Activated CD8-positive, alpha-beta memory T cell treated with anti-CD3 and anti-CD28 coated beads, Interleukin-2, amount 10 ng/mL, durations not matched to agents 7 days and 5 days (primary cell): ENCODE data around the gene RNPC3. TPM values are rescaled to one million over a fixed set of nuclear protein-coding genes. Genes with fewer than 3 reads are reported as not detected.
A peak's percentile ranks its signal among the peaks of the same experiment; 100 is the strongest.

ENCODE experiments used
- ATAC-seq: fragments of 150-1000 bp; cut with Tn5 transposase; one replicate; pipeline ENCODE4 v1.10.0; 2021; ENCODE audit warnings: moderate library complexity
- CTCF ChIA-PET: fragments of 350-600 bp; sonication (Branson Sonifier 250); formaldehyde crosslinking; loops from one replicate; lab custom pipeline; 2021; ENCODE audit warnings: antibody characterized with exemption; lab: Charles Lee
- DNase-seq: peaks from one replicate; pipeline ENCODE4 v3.0.0-alpha.2; 2020
- H3K27ac Mint-ChIP-seq: one replicate; pipeline ENCODE4 v1.8.0; 2021; ENCODE audit warnings: mild to moderate bottlenecking, mixed read lengths
- H3K27me3 Mint-ChIP-seq: one replicate; pipeline ENCODE4 v1.8.0; 2021; ENCODE audit warnings: mixed read lengths
- H3K36me3 Mint-ChIP-seq: one replicate; pipeline ENCODE4 v1.8.0; 2021; ENCODE audit warnings: mild to moderate bottlenecking, mixed read lengths
- H3K4me1 Mint-ChIP-seq: one replicate; pipeline ENCODE4 v1.8.0; 2021; ENCODE audit warnings: mixed read lengths
- H3K4me3 Mint-ChIP-seq: one replicate; pipeline ENCODE4 v1.8.0; 2021; ENCODE audit warnings: mild to moderate bottlenecking, moderate library complexity, mixed read lengths
- H3K9me3 Mint-ChIP-seq: one replicate; pipeline ENCODE4 v1.8.0; 2022; ENCODE audit warnings: low read depth, mixed read lengths
- total RNA-seq, 2 experiments: library from RNA; stranded (reverse); gene quantifications; one replicate each; pipeline ENCODE4 v1.2.3, GENCODE V29; 2021

The RNPC3 gene, protein sequence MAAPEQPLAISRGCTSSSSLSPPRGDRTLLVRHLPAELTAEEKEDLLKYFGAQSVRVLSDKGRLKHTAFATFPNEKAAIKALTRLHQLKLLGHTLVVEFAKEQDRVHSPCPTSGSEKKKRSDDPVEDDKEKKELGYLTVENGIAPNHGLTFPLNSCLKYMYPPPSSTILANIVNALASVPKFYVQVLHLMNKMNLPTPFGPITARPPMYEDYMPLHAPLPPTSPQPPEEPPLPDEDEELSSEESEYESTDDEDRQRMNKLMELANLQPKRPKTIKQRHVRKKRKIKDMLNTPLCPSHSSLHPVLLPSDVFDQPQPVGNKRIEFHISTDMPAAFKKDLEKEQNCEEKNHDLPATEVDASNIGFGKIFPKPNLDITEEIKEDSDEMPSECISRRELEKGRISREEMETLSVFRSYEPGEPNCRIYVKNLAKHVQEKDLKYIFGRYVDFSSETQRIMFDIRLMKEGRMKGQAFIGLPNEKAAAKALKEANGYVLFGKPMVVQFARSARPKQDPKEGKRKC
- 10 to 100 TPM; 20.6 to 27.7 TPM for total RNA-seq

DNA sequence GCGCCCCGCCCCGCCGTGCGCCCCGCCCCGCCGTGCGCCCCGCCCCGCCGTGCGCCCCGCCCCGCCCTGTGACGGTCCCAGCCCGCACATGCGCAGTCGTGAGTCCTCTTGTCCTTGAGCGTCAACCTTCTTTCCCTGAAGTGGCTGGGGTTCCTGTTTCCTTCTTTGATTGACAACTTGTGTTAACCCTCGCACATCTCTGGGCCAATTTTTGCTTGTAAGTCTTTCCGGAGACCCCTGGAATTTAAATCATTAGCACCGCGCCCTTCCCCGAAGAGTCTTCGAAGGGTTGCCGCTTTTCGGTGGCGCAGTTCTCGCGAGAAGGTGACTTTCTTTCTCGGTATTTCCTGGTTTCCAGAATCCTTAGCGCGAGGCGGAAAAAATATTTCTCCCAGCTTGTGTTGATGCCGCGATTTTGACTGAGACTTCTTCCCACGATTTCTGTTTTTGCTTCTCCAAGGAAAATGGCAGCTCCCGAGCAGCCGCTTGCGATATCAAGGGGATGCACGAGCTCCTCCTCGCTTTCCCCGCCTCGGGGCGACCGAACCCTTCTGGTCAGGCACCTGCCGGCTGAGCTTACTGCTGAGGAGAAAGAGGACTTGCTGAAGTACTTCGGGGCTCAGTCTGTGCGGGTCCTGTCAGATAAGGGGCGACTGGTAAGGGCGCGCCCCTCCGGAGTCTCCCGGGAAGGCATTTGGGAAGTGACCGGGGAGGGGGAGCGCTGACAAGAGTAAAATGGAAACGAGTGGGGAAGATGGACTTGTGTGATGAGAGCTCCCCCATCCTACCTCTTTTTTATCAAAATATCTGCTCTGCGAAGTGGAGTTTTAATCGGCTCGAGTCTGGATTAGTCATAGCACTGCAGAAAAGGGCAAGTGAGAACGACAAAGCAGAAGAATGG is at the start of gene RNPC3:
RNPC3 (plus strand) TSS at position 93 of the 901 bp plus-strand sequence; CDS start at position 465, 372 bp downstream.
- peaks cover 4% of the 10 kb centered on the region for H3K27me3 Mint-ChIP-seq
- peak; percentile 89 for DNase-seq
- peak; percentile 83 for ATAC-seq
- peak within 1 kb of the TSS; percentile 99 for H3K27ac Mint-ChIP-seq
- CTCF ChIA-PET: interaction anchor here (1.0 to 1.6 kb wide), 3 partner anchors 9 to 21 kb away, joined by 3 to 6 read pairs (median 3); no protein-coding TSS in a partner anchor
- no peaks in the 10 kb centered on the region for H3K9me3 Mint-ChIP-seq
- peak within 1 kb of the TSS; percentile 99 for H3K4me3 Mint-ChIP-seq
- H3K36me3 Mint-ChIP-seq: peaks cover 27% of the 10 kb centered on the region
- peaks cover 39% of the 10 kb centered on the region for H3K4me1 Mint-ChIP-seq

DNA sequence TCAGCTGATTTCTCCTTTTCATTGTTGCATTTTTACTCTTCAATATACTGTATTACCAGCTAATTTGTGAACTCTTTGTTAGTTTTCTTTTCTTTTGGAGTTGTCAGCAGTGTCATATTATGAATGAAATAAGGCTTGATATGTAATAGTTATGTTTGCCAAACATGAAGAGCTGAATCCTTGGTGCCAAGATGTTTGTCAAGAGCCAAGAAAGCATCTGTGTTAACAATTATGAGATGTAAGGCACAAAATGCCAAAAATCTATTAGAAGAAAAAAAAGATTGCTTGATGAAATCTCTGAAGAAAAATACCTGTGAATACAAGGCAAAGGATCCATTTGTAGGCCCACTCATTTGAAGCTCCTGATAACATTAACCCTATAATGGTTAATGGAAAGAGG is 48.4 kb upstream of the RNPC3 start:
- Mint-ChIP-seq H3K27ac (no peak overlapping the region), H3K36me3 (no peaks in the 10 kb centered on the region), H3K9me3 (no peaks in the 10 kb centered on the region), H3K4me3 (no peak overlapping the region), H3K4me1 (no peaks in the 10 kb centered on the region), H3K27me3 (no peaks in the 10 kb centered on the region)
- CTCF ChIA-PET: no interaction called here
- DNase-seq: no peak
- ATAC-seq: no peak

DNA sequence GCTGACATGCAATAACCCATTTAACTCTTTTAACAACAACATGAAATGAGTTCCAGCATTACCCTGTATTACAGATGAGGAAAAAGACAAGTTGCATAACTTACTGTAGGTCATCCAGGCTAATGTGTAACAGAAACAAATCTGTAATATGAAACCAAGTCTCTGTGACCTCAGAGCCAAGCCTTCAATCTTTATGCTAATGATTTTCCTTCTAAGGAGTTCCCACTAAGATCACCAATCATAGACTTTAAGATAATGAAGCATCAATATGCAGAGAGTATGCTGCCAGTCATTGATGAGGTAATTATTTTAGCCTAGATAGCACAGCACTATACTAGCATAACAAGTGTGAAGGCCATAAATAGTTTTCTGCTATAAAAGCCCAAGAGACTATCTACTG is 35.6 kb upstream of the RNPC3 start:
- H3K9me3 Mint-ChIP-seq: no peaks in the 10 kb centered on the region
- ATAC-seq (no peak), DNase-seq (no peak)
- no peaks in the 10 kb centered on the region for H3K36me3 Mint-ChIP-seq
- H3K27me3 Mint-ChIP-seq: no peaks in the 10 kb centered on the region
- H3K27ac Mint-ChIP-seq: no peak overlapping the region
- CTCF ChIA-PET: no interaction called here
- no peak overlapping the region for H3K4me3 Mint-ChIP-seq
- no peaks in the 10 kb centered on the region for H3K4me1 Mint-ChIP-seq

DNA sequence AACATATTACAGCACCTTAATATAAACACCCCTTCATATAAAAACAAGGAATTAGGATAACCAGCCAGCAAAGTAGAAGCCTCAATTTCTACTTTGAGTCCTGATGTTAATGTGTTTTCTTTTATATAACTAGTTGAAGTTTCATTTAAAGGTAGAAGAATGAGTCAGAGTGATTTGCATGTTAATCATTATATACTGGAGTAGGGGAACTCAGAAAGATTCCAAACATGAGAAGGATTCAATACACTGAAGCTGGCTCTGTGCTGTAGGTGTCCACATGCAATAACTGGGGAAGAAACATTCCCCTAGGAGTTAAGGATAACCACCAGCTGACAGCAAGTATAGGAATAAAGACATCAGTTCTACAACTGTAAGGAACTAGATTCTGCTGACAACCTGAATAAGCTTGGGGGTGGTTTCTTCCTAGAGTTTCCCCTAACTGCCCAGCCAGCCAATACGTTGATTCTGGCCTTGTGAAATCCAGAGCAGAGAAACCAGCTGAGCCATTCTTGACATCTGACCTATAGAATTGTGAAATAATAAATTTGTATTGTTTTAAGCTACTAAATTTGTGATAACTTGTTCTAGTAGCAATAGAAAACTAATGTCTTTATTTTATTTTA is 33.4 kb upstream of the RNPC3 start:
- Mint-ChIP-seq H3K27me3 (no peaks in the 10 kb centered on the region), H3K4me1 (no peaks in the 10 kb centered on the region), H3K27ac (no peak overlapping the region), H3K36me3 (no peaks in the 10 kb centered on the region), H3K9me3 (no peaks in the 10 kb centered on the region), H3K4me3 (no peak overlapping the region)
- CTCF ChIA-PET: no interaction called here
- DNase-seq (no peak), ATAC-seq (no peak)

DNA sequence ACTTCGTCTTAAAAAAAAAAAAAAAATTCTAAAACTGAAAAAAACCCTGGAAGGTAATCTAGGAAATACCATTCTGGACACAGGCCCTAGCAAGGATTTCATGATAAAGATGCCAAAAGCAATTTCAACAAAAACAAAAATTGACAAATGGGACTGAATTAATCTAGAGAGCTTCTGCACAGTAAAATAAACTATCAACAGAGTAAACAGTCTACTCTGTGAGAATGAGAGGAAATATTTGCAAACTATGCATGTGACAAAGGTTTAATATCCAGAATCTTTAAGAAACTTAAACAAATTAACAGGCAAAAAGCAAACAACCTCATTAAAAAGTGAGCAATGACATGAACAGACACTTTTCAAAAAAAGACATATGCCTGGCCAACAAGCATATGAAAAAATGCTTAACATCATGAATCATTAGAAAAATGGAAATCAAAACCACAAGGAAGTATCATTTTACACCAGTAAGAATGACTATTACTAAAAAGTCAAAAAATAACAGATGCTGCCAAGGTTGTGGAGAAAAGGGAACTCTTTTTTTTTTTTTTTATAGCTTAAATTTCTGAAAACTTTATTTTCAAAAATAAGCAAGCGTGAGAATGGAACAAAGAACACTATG is 29.4 kb upstream of the RNPC3 start:
- Mint-ChIP-seq H3K27ac (no peak overlapping the region), H3K36me3 (no peaks in the 10 kb centered on the region), H3K9me3 (no peaks in the 10 kb centered on the region), H3K4me3 (no peak overlapping the region), H3K27me3 (no peaks in the 10 kb centered on the region), H3K4me1 (no peaks in the 10 kb centered on the region)
- ATAC-seq (no peak), DNase-seq (no peak)
- CTCF ChIA-PET: no interaction called here

DNA sequence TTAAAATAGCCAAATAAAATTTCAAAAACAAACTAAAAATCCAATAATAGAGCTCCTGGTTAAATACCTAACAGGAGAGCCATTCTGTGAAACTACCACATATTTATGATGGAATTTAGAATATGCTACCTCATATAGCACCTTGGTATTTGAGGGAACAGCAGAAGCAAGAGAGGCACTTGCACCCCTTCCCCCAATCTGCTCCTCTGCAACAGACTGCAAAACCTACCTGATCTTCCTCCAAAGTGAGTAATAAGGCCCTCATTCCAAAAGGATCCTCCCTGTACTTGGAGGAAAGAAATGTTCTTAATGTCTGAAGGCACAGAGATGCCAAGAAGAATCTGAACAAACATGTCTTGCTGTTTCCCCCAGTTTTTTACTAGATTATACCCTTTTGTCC is 28.1 kb upstream of the RNPC3 start:
- CTCF ChIA-PET: no interaction called here
- Mint-ChIP-seq H3K27me3 (peaks cover 2% of the 10 kb centered on the region), H3K36me3 (no peaks in the 10 kb centered on the region), H3K4me1 (no peaks in the 10 kb centered on the region), H3K4me3 (no peak overlapping the region), H3K27ac (no peak overlapping the region), H3K9me3 (no peaks in the 10 kb centered on the region)
- DNase-seq (no peak), ATAC-seq (no peak)

DNA sequence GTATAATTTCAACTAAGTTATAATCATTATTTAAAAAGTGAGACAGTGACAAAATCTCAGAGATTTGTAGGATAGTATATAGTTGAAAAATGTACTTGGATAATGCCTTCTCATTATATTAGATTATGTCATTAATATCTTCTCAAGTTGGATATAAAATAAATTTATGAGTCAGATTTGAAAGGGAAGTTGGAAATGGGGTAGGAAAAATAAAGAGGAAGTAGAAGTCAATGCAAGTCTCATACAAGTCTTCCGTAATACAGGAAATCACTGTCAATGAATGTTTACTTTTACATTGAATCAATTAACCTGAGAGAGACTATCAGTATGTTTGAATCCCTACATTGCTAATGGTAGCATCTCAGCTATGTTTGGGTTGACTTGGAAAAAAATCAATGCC is 16.2 kb upstream of the RNPC3 start:
- DNase-seq (no peak), ATAC-seq (no peak)
- Mint-ChIP-seq H3K27ac (no peak overlapping the region), H3K4me3 (no peak overlapping the region), H3K36me3 (no peaks in the 10 kb centered on the region), H3K4me1 (no peaks in the 10 kb centered on the region), H3K27me3 (peaks cover 1% of the 10 kb centered on the region), H3K9me3 (no peaks in the 10 kb centered on the region)
- CTCF ChIA-PET: no interaction called here

DNA sequence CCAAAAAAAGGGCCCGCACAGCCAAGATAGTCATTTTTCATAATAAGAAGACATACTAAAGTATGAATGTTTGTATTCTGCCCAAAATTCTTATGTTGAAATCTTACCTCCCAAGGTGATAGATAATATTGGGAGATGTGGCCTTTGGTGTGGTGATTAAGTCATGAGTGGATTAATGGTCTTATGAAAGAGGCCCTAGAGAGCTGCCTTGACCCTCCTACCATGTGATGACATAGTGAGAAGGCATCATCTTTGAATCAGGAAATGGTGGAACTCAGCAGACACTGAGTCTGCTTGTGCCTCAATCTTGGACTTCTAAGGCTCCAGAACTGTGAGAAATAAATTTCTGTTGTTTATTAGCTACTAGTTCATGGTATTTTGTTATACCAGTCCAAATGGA is 11.8 kb upstream of the RNPC3 start:
- Mint-ChIP-seq H3K4me3 (no peak overlapping the region), H3K27ac (no peak overlapping the region), H3K36me3 (no peaks in the 10 kb centered on the region), H3K4me1 (peaks cover 15% of the 10 kb centered on the region), H3K9me3 (no peaks in the 10 kb centered on the region), H3K27me3 (no peaks in the 10 kb centered on the region)
- CTCF ChIA-PET: interaction anchor here (1.2 to 2.0 kb wide), 2 partner anchors 11 to 12 kb away, joined by 3 to 6 read pairs; partner anchors contain the start of gene RNPC3
- no peak for ATAC-seq
- no peak for DNase-seq

DNA sequence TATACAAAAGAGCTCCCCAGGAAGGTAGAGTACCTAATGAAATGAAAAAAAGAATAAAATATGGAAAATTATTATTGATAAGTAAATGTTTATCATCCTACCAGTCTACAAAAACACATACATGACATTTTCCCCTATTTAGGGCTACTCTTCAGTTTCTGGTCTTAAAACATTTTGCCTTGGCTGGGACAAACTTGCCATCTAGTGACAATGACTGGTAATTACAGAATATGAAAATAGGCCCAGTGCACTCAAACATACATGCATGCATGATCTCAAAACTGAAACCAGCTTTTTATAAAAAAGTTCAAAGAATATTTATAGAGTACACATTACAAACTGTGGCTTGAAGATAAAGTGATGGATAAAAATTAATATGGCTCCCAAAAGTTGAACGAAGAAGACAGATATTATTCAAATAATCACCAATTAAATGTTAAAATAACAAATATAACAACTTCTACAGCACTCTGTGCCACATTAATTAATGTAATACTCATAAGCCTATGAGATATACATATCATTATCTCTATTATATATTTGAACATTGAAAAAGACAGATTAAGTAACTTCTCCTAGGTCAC is 10.5 kb upstream of the RNPC3 start:
- no peak for DNase-seq
- H3K9me3 Mint-ChIP-seq: no peaks in the 10 kb centered on the region
- H3K4me3 Mint-ChIP-seq: no peak overlapping the region
- H3K27me3 Mint-ChIP-seq: no peaks in the 10 kb centered on the region
- CTCF ChIA-PET: interaction anchor here (0.7 to 2.0 kb wide), 5 partner anchors 10 to 408 kb away, joined by 3 to 6 read pairs (median 3); partner anchors contain the start of gene RNPC3
- peak; percentile 78 for ATAC-seq
- no peaks in the 10 kb centered on the region for H3K36me3 Mint-ChIP-seq
- peaks cover 15% of the 10 kb centered on the region for H3K4me1 Mint-ChIP-seq
- H3K27ac Mint-ChIP-seq: no peak overlapping the region

DNA sequence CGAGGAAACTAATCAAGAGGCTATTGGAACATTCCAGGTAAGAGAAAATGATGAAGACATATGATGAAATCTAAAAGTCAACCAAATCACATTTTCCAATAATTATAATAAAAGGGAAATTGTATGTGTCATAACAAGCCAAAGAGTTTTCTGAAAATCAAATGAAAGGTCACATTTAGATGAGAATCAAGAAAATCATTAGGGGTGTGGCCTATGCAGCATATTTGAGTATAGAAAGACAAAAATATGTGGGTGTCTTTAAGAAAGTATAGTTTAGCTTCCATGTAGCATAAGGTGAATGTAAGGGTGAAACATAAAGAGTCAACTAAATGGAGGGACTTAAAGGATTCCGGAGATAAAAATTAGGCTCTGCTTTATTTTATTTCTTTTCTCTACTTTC is 9.2 kb upstream of the RNPC3 start:
- Mint-ChIP-seq H3K4me3 (no peak overlapping the region), H3K27me3 (no peaks in the 10 kb centered on the region), H3K36me3 (no peaks in the 10 kb centered on the region), H3K27ac (no peak overlapping the region), H3K4me1 (peaks cover 15% of the 10 kb centered on the region), H3K9me3 (no peaks in the 10 kb centered on the region)
- DNase-seq: no peak
- no peak for ATAC-seq
- CTCF ChIA-PET: interaction anchor here (1.6 kb wide), 1 partner anchor 10 kb away, joined by 3 read pairs; no protein-coding TSS in a partner anchor

DNA sequence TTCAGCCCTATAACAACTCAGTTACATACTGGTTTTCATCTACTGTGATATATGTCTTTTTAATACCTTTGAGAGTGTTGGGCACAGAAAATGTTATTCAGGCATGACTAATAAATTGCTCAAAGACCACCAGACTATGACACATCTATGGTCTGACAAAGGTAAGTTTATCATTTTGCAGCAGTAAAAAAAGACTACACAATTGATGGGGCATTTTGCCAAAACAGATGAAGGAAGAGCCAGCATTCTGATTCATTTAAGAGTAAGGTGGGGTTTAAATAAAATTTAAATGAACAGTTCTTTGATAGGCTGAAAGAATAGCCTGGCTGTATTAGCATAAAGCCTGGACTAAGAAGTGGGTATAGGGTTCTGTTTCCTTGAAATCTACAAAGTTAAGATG is 8.8 kb upstream of the RNPC3 start:
- Mint-ChIP-seq H3K27ac (no peak overlapping the region), H3K9me3 (no peaks in the 10 kb centered on the region), H3K36me3 (no peaks in the 10 kb centered on the region), H3K27me3 (no peaks in the 10 kb centered on the region), H3K4me3 (no peak overlapping the region), H3K4me1 (peaks cover 15% of the 10 kb centered on the region)
- DNase-seq (no peak), ATAC-seq (no peak)
- CTCF ChIA-PET: interaction anchor here (1.6 kb wide), 1 partner anchor 10 kb away, joined by 3 read pairs; no protein-coding TSS in a partner anchor

DNA sequence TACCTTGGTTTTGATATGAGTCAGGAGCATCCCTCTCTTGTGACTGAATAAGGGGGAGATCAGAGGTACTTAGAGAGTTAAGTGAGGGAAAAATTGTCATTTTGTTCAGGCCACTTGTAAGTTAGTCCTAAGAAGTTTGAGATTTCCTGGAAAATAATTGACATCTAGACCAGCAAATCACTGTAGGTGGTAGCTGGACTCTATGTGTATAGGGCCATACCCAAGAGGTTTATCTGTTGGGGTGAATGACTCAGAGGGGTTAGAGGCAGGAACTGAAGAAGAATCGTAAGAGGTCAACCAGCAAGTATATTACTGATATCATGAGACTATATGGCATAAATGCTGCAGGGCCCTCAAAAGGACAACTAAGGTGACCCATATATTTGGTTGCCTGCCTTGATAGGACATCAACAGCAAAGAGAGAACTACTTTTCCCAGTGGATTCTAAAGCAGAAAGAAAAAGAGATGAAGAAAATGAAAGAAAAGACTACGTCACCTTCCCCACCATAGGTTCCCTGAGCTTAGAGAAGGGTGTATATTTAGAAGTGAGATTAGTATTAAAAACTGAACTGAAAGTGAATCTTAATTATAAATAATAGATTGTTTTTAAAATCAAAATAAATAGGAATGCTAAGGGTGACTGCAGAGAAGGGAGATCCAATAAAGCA is 8.0 kb upstream of the RNPC3 start:
- Mint-ChIP-seq H3K9me3 (no peaks in the 10 kb centered on the region), H3K27me3 (no peaks in the 10 kb centered on the region), H3K4me3 (peak overlapping the region; percentile 5), H3K4me1 (peaks cover 15% of the 10 kb centered on the region), H3K36me3 (no peaks in the 10 kb centered on the region), H3K27ac (peak overlapping the region; percentile 47)
- DNase-seq (no peak), ATAC-seq (peak; percentile 78)
- CTCF ChIA-PET: interaction anchor here (1.6 kb wide), 1 partner anchor 9 kb away, joined by 3 read pairs; no protein-coding TSS in a partner anchor
